Body of pancreas (tissue), 4 donors: ENCODE measurements around the gene RDH13. TPM values are rescaled to one million over a fixed set of nuclear protein-coding genes. Genes with fewer than 3 reads are reported as not detected.
A peak's percentile ranks its signal among the peaks of the same experiment; 100 is the strongest.
"Not testable (repeated sequence)": the region's sequence is repeated elsewhere in the genome, so short reads cannot be mapped to it uniquely, and the experiment has no call there.

Source experiments
- ATAC-seq: fragments of 150-250 bp; one replicate; pipeline ENCODE4 v1.9.1; 2016
- DNase-seq, 4 donors: peaks; one replicate each; pipeline ENCODE4 v3.0.0-alpha.2; 2019
- H3K27ac ChIP-seq, 4 donors: fragments of 200-600 bp; sonication (generic); 1 replicate in 3 of 4; 2 replicates in 1 of 4; pipeline versions ENCODE4 v1.5.1 to v1.6.1; 2016 to 2019; ENCODE audit warnings: mild to moderate bottlenecking in 1 of 4, mixed read lengths in 1 of 4, moderate library complexity in 1 of 4
- H3K27me3 ChIP-seq, 2 donors: fragments of 200-600 bp; sonication (generic); one replicate each; pipeline ENCODE4 v1.6.0; 2016; ENCODE audit warnings: mild to moderate bottlenecking in 1 of 2
- H3K36me3 ChIP-seq, 2 donors: fragments of 200-600 bp; sonication (generic); replicated peaks in 1 of 2; 2 replicates each; pipeline ENCODE4 v1.5.1; 2016; ENCODE audit warnings: low read depth in 2 of 2; ENCODE audit not compliant: insufficient read depth in 1 of 2
- H3K4me1 ChIP-seq: fragments of 200-600 bp; sonication (generic); one replicate; pipeline ENCODE4 v1.6.0; 2016
- H3K4me3 ChIP-seq, 2 donors: fragments of 200-600 bp; sonication (generic); 1 replicate in 1 of 2; 2 replicates in 1 of 2; pipeline ENCODE4 v1.5.1; 2016 to 2019
- H3K9me3 ChIP-seq, 3 donors: fragments of 200-600 bp; sonication (generic); 1 replicate in 2 of 3; 2 replicates in 1 of 3; pipeline ENCODE4 v1.5.1; 2016
- CTCF ChIP-seq, 7 experiments: fragments of 450-650 bp in 4 of 7; fragments of 200-600 bp in 3 of 7; sonication (generic) in 3 of 7; IDR thresholded peaks; one replicate each; pipeline ENCODE4 v1.5.1; 2016 to 2019; ENCODE audit warnings: antibody characterized with exemption in 7 of 7
- POLR2A ChIP-seq, 3 donors: fragments of 450-650 bp; IDR thresholded peaks; one replicate each; pipeline ENCODE4 v1.6.1; 2016; ENCODE audit warnings: antibody characterized with exemption in 3 of 3, mild to moderate bottlenecking in 2 of 3
- WGBS, 2 donors: methylation state at CpG; one replicate each; pipeline ENCODE4 v1.1.5; 2017; 5-methylcytosine and 5-hydroxymethylcytosine counted together
- intact Hi-C: fragments of 100-400 bp; cut with DNase I; formaldehyde crosslinking; loops from one replicate; pipeline ENCODE4 v1.15.1; 2023
- total RNA-seq, 2 donors: library from RNA; depleted of rRNA; stranded (reverse); fragments of >200 nt; gene quantifications; one replicate each; pipeline ENCODE4 v1.1.0, GENCODE V29; 2016

RDH13 gene
- 10 to 100 TPM; 18.4 to 20.4 TPM for total RNA-seq

DNA sequence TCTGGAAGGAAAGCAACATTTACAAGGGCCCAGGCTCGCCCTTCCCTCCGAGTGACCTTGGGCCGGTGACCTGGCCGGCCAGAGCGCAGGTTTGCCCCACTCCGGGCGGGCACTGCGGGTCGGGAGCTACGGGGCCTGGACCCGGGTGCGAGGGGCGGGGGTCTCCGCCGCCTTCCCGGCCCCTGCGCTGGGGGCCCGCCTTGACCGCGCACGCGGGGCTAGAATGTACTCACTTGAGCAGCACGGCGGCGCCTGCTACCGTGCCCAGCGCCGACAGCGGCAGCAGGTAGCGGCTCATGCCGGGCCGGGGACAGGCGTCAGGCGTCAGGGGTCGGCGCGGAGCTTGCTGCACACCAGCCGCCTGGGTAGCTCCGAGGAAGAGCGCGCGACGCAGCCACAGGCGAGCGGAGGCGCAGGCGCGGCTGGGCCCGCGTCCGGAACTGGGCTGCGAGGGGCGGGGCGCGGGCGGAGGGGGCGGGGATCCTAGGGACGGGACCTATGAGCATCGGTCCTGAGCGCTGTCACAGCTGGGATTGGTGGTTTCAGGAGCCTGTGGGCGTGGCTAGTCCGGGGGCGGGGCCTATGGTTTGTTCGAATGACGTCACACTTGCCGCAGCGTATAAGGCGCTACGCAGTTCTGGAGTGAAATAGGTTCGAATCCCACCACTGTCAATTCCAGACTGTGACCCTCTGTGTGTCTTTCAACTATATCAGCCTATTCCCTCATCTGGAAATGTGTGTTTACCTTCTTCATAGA, at the start of gene RDH13:
TSS of gene RDH13 (minus strand) at position 414 of the 757 bp plus-strand sequence. CDS start at position 298, 116 bp downstream.
- peak; percentile 97 to 99 (median 98) for DNase-seq
- H3K27me3 ChIP-seq: no peaks in the 10 kb centered on the region
- peaks cover 11% of the 10 kb centered on the region for H3K4me1 ChIP-seq
- H3K36me3 ChIP-seq: peaks cover 0 to 2% of the 10 kb centered on the region in 2 donors
- peak; percentile 43 to 64 (median 58) for TF ChIP-seq POLR2A (IDR thresholded peaks at IDR 0.05)
- no peak for TF ChIP-seq CTCF (IDR thresholded peaks at IDR 0.05)
- intact Hi-C loops: no loop called here
- H3K27ac ChIP-seq: peak within 1 kb of the TSS; percentile 48 to 85 (median 64)
- WGBS, 2 donors: 1% methylated on average over 24 to 63 of the region's 70 CpGs
- no peaks in the 10 kb centered on the region for H3K9me3 ChIP-seq
- peak; percentile 99 for ATAC-seq
- H3K4me3 ChIP-seq: peak within 1 kb of the TSS; percentile 29 to 69

DNA sequence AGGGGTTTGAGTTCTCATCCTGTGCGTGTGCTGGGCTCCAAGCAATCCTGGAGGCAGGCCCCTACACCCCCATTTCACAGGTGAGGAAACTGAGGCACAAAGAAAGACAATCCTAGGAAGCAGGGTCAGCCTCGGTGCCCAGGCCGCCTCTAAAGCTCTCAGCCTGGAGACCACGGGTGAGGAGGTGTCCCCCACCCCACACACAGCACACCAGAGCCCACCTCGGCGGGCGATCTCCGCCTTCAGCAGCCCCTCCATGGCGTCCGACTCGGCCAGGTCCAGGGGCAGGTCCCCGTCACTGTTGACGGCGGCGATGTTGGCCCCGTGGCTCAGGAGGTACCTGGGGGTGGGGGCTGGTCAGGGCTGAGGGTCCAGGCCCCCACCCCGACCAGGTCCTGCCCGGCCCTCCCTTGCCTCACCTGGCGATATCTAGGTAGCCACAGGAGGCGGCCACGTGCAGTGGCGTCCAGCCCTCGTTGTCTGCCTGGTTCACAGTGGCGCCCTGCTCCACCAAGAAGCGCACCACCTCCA, 49.4 kb upstream of the RDH13 start:
- WGBS, 2 donors: 91 to 100% methylated on average over 1 to 23 of the region's 25 CpGs
- H3K27ac ChIP-seq: peak overlapping the region in 2 of 4 donors; percentile 67 to 71
- intact Hi-C loops: no loop called here
- H3K27me3 ChIP-seq: no peaks in the 10 kb centered on the region
- no peak for ATAC-seq
- no peaks in the 10 kb centered on the region for H3K9me3 ChIP-seq
- no peak overlapping the region for H3K4me3 ChIP-seq
- DNase-seq: peak in 1 of 4 donors; percentile 8
- no peak for TF ChIP-seq CTCF (IDR thresholded peaks at IDR 0.05)
- TF ChIP-seq POLR2A (IDR thresholded peaks at IDR 0.05): no peak
- peaks cover 42% of the 10 kb centered on the region for H3K4me1 ChIP-seq
- no peaks in the 10 kb centered on the region for H3K36me3 ChIP-seq

DNA sequence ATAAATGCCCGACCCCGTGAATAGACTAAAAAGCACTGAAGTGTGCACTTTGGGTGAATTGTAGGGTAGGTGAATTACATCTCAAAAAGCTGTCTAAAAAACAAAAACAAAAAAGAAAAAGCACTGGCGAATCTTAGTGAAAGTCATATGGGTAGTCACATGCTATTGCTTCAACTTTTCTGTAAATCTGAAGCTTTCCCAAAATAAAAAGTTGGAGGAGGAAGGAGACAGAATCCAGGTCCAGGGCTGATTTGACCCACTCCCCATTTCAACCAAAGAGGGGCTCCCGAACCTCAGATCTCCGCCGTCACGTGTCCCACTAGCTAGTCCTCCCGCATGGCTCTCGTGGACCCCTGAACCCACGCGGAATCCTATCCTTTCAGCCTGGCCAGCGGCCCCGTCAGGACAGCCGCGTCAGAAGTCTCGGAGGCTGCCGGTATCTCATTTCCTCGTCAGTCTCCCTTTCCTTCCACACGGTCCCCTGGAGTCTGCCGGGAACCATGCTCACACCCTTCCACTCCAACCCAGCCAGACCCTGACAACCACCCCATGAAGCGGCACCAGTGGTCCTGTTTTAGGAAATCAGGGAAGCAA, 48.4 kb upstream of the RDH13 start:
- DNase-seq (no peak), ATAC-seq (no peak)
- intact Hi-C loops: no loop called here
- H3K9me3 ChIP-seq: no peaks in the 10 kb centered on the region
- no peaks in the 10 kb centered on the region for H3K36me3 ChIP-seq
- no peak overlapping the region for H3K4me3 ChIP-seq
- no peaks in the 10 kb centered on the region for H3K27me3 ChIP-seq
- H3K27ac ChIP-seq: no peak overlapping the region
- WGBS, 2 donors: 80 to 83% methylated on average over 20 to 21 of the region's 21 CpGs
- peaks cover 36% of the 10 kb centered on the region for H3K4me1 ChIP-seq
- TF ChIP-seq CTCF (IDR thresholded peaks at IDR 0.05): no peak
- no peak for TF ChIP-seq POLR2A (IDR thresholded peaks at IDR 0.05)

GRCh38 chr19:55109527-55110291, 46.8 kb upstream of the RDH13 start:
- 80 to 96% methylated on average over 5 to 20 of the region's 20 CpGs for WGBS, 2 donors
- no peak for ATAC-seq
- Histone ChIP-seq H3K4me3 (no peak overlapping the region), H3K36me3 (no peaks in the 10 kb centered on the region), H3K27me3 (no peaks in the 10 kb centered on the region), H3K4me1 (peaks cover 20% of the 10 kb centered on the region), H3K27ac (no peak overlapping the region), H3K9me3 (no peaks in the 10 kb centered on the region)
- intact Hi-C loops: no loop called here
- TF ChIP-seq CTCF (IDR thresholded peaks at IDR 0.05) (no peak), POLR2A (IDR thresholded peaks at IDR 0.05) (no peak)
- no peak for DNase-seq

- H3K9me3 ChIP-seq, H3K36me3 ChIP-seq, intact Hi-C loops, H3K27me3 ChIP-seq, H3K4me1 ChIP-seq, H3K27ac ChIP-seq, ATAC-seq, H3K4me3 ChIP-seq, DNase-seq: not testable (repeated sequence)
- WGBS, 2 donors: 95 to 100% methylated on average over 3 of the region's 3 CpGs
Measured at GRCh38 chr19:55107252-55107651, 44.3 kb upstream of the RDH13 start.
